B cell (primary cell): ENCODE results near the gene MCHR1. TPM values are rescaled to one million over a fixed set of nuclear protein-coding genes. Genes with fewer than 3 reads are reported as not detected.

Experiments used
- ATAC-seq: fragments of 200-7000 bp; cut with Tn5 transposase; one replicate; pipeline ENCODE4 v1.10.0; 2021; ENCODE audit warnings: low read depth, mild to moderate bottlenecking, moderate number of reproducible peaks, moderate library complexity
- CTCF ChIA-PET: fragments of 350-600 bp; sonication (Branson Sonifier 250); formaldehyde crosslinking; loops from one replicate; lab custom pipeline; 2021; ENCODE audit warnings: antibody characterized with exemption, inconsistent platforms; lab: Charles Lee
- POLR2A ChIA-PET: fragments of 350-600 bp; sonication (Branson Sonifier 250); formaldehyde crosslinking; loops from one replicate; lab custom pipeline; 2021; ENCODE audit warnings: antibody characterized with exemption; lab: Charles Lee
- DNase-seq: peaks from one replicate; pipeline ENCODE4 v3.0.0; 2013
- H2AFZ ChIP-seq: 2 replicates; pipeline ENCODE4 v1.6.1; 2012; ENCODE audit warnings: mild to moderate bottlenecking, low read depth, low read length; ENCODE audit not compliant: insufficient read depth, poor library complexity, severe bottlenecking
- H3K27ac ChIP-seq, 2 donors: 1 replicate in 1 of 2; 2 replicates in 1 of 2; pipeline ENCODE4 v1.5.1; 2012 to 2013; ENCODE audit warnings: low read length in 2 of 2, mild to moderate bottlenecking in 2 of 2, moderate library complexity in 1 of 2
- H3K27me3 ChIP-seq, 4 experiments: fragments of 200-600 bp in 1 of 4; sonication (generic) in 1 of 4; replicated peaks in 1 of 4; 1 replicate in 2 of 4; 2 replicates in 2 of 4; pipeline versions ENCODE4 v1.6.1 to v1.7.0; 2013 to 2016; ENCODE audit warnings: low read length in 3 of 4, mild to moderate bottlenecking in 2 of 4, mixed read lengths in 1 of 4, moderate library complexity in 1 of 4; ENCODE audit not compliant: insufficient read depth in 4 of 4, control insufficient read depth in 3 of 4; ENCODE audit errors: control extremely low read depth in 1 of 4
- H3K36me3 ChIP-seq, 2 experiments: replicated peaks in 1 of 2; 1 replicate in 1 of 2; 2 replicates in 1 of 2; pipeline versions ENCODE4 v1.6.1 to v1.7.1; 2013; ENCODE audit warnings: low read length in 1 of 2; ENCODE audit not compliant: insufficient read depth in 2 of 2, control insufficient read depth in 1 of 2; ENCODE audit errors: control extremely low read depth in 1 of 2, extremely low read depth in 1 of 2
- H3K4me1 ChIP-seq, 2 donors: fragments of 200-600 bp in 1 of 2; sonication (generic) in 1 of 2; 1 replicate in 1 of 2; 2 replicates in 1 of 2; pipeline versions ENCODE4 v1.5.1 to v1.6.1; 2013 to 2017; ENCODE audit warnings: low read length in 2 of 2; ENCODE audit not compliant: control insufficient read depth in 2 of 2, insufficient read depth in 2 of 2
- H3K4me2 ChIP-seq: replicated peaks from 2 replicates; pipeline ENCODE3; 2012; ENCODE audit warnings: mild to moderate bottlenecking, low read depth, low read length; ENCODE audit not compliant: poor library complexity, severe bottlenecking
- H3K4me3 ChIP-seq, 5 experiments: fragments of 200-600 bp in 1 of 5; sonication (generic) in 1 of 5; 1 replicate in 3 of 5; 2 replicates in 2 of 5; pipeline versions ENCODE4 v1.5.1 to v1.7.0; 2011 to 2016; ENCODE audit warnings: low read length in 4 of 5, mild to moderate bottlenecking in 4 of 5, low read depth in 2 of 5, control low read depth in 1 of 5, moderate library complexity in 1 of 5; ENCODE audit not compliant: insufficient read depth in 1 of 5; ENCODE audit errors: control extremely low read depth in 1 of 5, extremely low read depth in 1 of 5
- H3K79me2 ChIP-seq: fragments of 200-600 bp; sonication (generic); one replicate; pipeline ENCODE4 v1.6.0; 2016; ENCODE audit warnings: low read length; ENCODE audit not compliant: control insufficient read depth, insufficient read depth
- H3K9ac ChIP-seq: fragments of 200-600 bp; sonication (generic); 2 replicates; pipeline ENCODE4 v1.6.1; 2017; ENCODE audit warnings: mild to moderate bottlenecking, low read length, moderate library complexity
- H3K9me3 ChIP-seq, 3 donors: one replicate each; pipeline versions ENCODE4 v1.6.1 to v1.7.1; 2013; ENCODE audit warnings: low read length in 2 of 3; ENCODE audit not compliant: control insufficient read depth in 2 of 3, insufficient read depth in 1 of 3; ENCODE audit errors: control extremely low read depth in 1 of 3
- H4K20me1 ChIP-seq: 2 replicates; pipeline ENCODE4 v1.6.0; 2012; ENCODE audit warnings: mild to moderate bottlenecking, low read length; ENCODE audit not compliant: insufficient read depth, control insufficient read depth, poor library complexity, severe bottlenecking
- H3K27ac Mint-ChIP-seq: one replicate; pipeline ENCODE4 v1.8.0; 2021; ENCODE audit warnings: mixed read lengths
- H3K27me3 Mint-ChIP-seq: one replicate; pipeline ENCODE4 v1.8.0; 2021; ENCODE audit warnings: mixed read lengths
- H3K4me1 Mint-ChIP-seq: one replicate; pipeline ENCODE4 v1.8.0; 2021; ENCODE audit warnings: mixed read lengths
- H3K4me3 Mint-ChIP-seq: one replicate; pipeline ENCODE4 v1.8.0; 2021; ENCODE audit warnings: mixed read lengths
- H3K9me3 Mint-ChIP-seq: one replicate; pipeline ENCODE4 v1.8.0; 2022; ENCODE audit warnings: mixed read lengths; ENCODE audit not compliant: insufficient read depth
- CTCF ChIP-seq: fragments of 200-600 bp; IDR thresholded peaks from one replicate; pipeline ENCODE4 v1.8.0; 2022; ENCODE audit warnings: antibody characterized with exemption, mild to moderate bottlenecking
- EZH2 ChIP-seq: IDR thresholded peaks from 2 replicates; pipeline ENCODE4 v1.6.1; 2012; ENCODE audit warnings: borderline replicate concordance, low read depth, mild to moderate bottlenecking, moderate library complexity, low read length; ENCODE audit not compliant: insufficient read depth, poor library complexity, severe bottlenecking
- WGBS: methylation state at CpG from one replicate; pipeline ENCODE4 v1.1.5; 2013; ENCODE audit warnings: missing lambda C conversion rate; ENCODE audit not compliant: insufficient coverage; 5-methylcytosine and 5-hydroxymethylcytosine counted together
- intact Hi-C: fragments of 100-400 bp; cut with micrococcal nuclease; formaldehyde crosslinking; loops from one replicate; pipeline ENCODE4 v1.10.0; 2022
- polyA plus RNA-seq: library from polyadenylated mRNA; depleted of rRNA; stranded (reverse); fragments of >200 nt; gene quantifications from 2 replicates; pipeline ENCODE4 v1.2.3, GENCODE V29; 2012
- total RNA-seq, 2 donors: library from RNA; stranded (reverse); fragments of 120-200 nt in 1 of 2; gene quantifications; 1 replicate in 1 of 2; 2 replicates in 1 of 2; pipeline versions ENCODE4 v1.2.3 to v1.2.4, GENCODE V29; 2013 to 2022

Gene MCHR1
- total and polyA plus RNA-seq, 2 donors (not counting 1 experiment from before 2014, with no cell fraction given) = not detected

GRCh38 chr22:40670058-40670457 is 9.2 kb upstream of the MCHR1 start:
- no peak overlapping the region for H3K4me2 ChIP-seq
- no peaks in the 10 kb centered on the region for H3K27me3 ChIP-seq
- TF ChIP-seq EZH2 = no peak
- no peak for TF ChIP-seq CTCF
- Mint-ChIP-seq H3K4me1 (no peaks in the 10 kb centered on the region), H3K9me3 (no peaks in the 10 kb centered on the region), H3K27me3 (no peaks in the 10 kb centered on the region), H3K4me3 (no peak overlapping the region), H3K27ac (no peak overlapping the region)
- ChIA-PET CTCF (no interaction called here), POLR2A (no interaction called here)
- H4K20me1 ChIP-seq = no peaks in the 10 kb centered on the region
- H3K9me3 ChIP-seq = no peaks in the 10 kb centered on the region
- no peaks in the 10 kb centered on the region for H3K79me2 ChIP-seq
- no peak overlapping the region for H3K9ac ChIP-seq
- ATAC-seq (no peak), DNase-seq (no peak)
- H3K4me1 ChIP-seq = no peaks in the 10 kb centered on the region
- WGBS = no CpG with 5 or more reads among the region's 2 CpGs
- H3K4me3 ChIP-seq = no peak overlapping the region
- no peak overlapping the region for H2AFZ ChIP-seq
- H3K36me3 ChIP-seq = no peaks in the 10 kb centered on the region
- intact Hi-C loops = no loop called here
- H3K27ac ChIP-seq = no peak overlapping the region

GRCh38 chr22:40671369-40671768 is 7.9 kb upstream of the MCHR1 start:
- H3K9ac ChIP-seq = no peak overlapping the region
- WGBS = 96% methylated on average over 13 of the region's 13 CpGs
- no peaks in the 10 kb centered on the region for H3K79me2 ChIP-seq
- TF ChIP-seq EZH2 = no peak
- no peak for TF ChIP-seq CTCF
- ChIA-PET CTCF (no interaction called here), POLR2A (no interaction called here)
- no peak overlapping the region for H3K4me3 ChIP-seq
- ATAC-seq = no peak
- H3K27ac ChIP-seq = no peak overlapping the region
- no peak overlapping the region for H3K4me2 ChIP-seq
- Mint-ChIP-seq H3K9me3 (no peaks in the 10 kb centered on the region), H3K27ac (no peak overlapping the region), H3K4me1 (no peaks in the 10 kb centered on the region), H3K4me3 (no peak overlapping the region), H3K27me3 (no peaks in the 10 kb centered on the region)
- no peaks in the 10 kb centered on the region for H3K27me3 ChIP-seq
- no peaks in the 10 kb centered on the region for H3K36me3 ChIP-seq
- intact Hi-C loops = no loop called here
- H4K20me1 ChIP-seq = no peaks in the 10 kb centered on the region
- H3K4me1 ChIP-seq = no peaks in the 10 kb centered on the region
- H2AFZ ChIP-seq = no peak overlapping the region
- DNase-seq = no peak
- H3K9me3 ChIP-seq = no peaks in the 10 kb centered on the region
